H9 (cell line): ENCODE measurements around the gene ACSF3. TPM values are rescaled to one million over a fixed set of nuclear protein-coding genes. Genes with fewer than 3 reads are reported as not detected.

Experiments
- DNase-seq: peaks from one replicate; pipeline ENCODE4 v3.0.0-alpha.2; 2017
- H2AFZ ChIP-seq: one replicate; pipeline ENCODE4 v1.6.1; 2013; ENCODE audit warnings: mild to moderate bottlenecking, low read length, control low read depth, moderate library complexity
- H2AK5ac ChIP-seq: 2 replicates; pipeline ENCODE4 v1.6.1; 2013; ENCODE audit warnings: low read length, control low read depth, mixed read lengths; ENCODE audit not compliant: insufficient read length
- H2BK120ac ChIP-seq: one replicate; pipeline ENCODE4 v1.6.1; 2013; ENCODE audit warnings: low read depth, mild to moderate bottlenecking, low read length, control low read depth, inconsistent platforms; ENCODE audit not compliant: poor library complexity, severe bottlenecking
- H2BK12ac ChIP-seq: 2 replicates; pipeline ENCODE4 v1.6.1; 2013; ENCODE audit warnings: low read length, control low read depth, mixed read lengths, low read depth; ENCODE audit not compliant: insufficient read length
- H2BK15ac ChIP-seq: 2 replicates; pipeline ENCODE4 v1.6.1; 2013; ENCODE audit warnings: low read depth, low read length, control low read depth
- H2BK20ac ChIP-seq: one replicate; pipeline ENCODE4 v1.6.1; 2013; ENCODE audit warnings: low read depth, mild to moderate bottlenecking, low read length, control low read depth, inconsistent platforms; ENCODE audit not compliant: poor library complexity, severe bottlenecking
- H2BK5ac ChIP-seq: 2 replicates; pipeline ENCODE4 v1.6.1; 2013; ENCODE audit warnings: low read length, control low read depth, mixed read lengths; ENCODE audit not compliant: insufficient read length
- H3K14ac ChIP-seq: 2 replicates; pipeline ENCODE4 v1.6.1; 2013; ENCODE audit warnings: low read length, control low read depth; ENCODE audit not compliant: insufficient read depth
- H3K18ac ChIP-seq: 2 replicates; pipeline ENCODE4 v1.6.1; 2013; ENCODE audit warnings: low read depth, mild to moderate bottlenecking, mixed read lengths, low read length, control low read depth; ENCODE audit not compliant: insufficient read length
- H3K23ac ChIP-seq: 2 replicates; pipeline ENCODE4 v1.6.1; 2013; ENCODE audit warnings: low read length, control low read depth, mixed read lengths, low read depth; ENCODE audit not compliant: insufficient read length
- H3K23me2 ChIP-seq: 2 replicates; pipeline ENCODE4 v1.6.1; 2013; ENCODE audit warnings: low read depth, mild to moderate bottlenecking, mixed read lengths, low read length, control low read depth; ENCODE audit not compliant: insufficient read length, poor library complexity, severe bottlenecking
- H3K27ac ChIP-seq: 2 replicates; pipeline ENCODE4 v1.5.1; 2013; ENCODE audit warnings: low read length, control low read depth, mixed read lengths, low read depth; ENCODE audit not compliant: insufficient read length
- H3K27me3 ChIP-seq: 2 replicates; pipeline ENCODE4 v1.6.1; 2013; ENCODE audit warnings: low read length, control low read depth, inconsistent platforms; ENCODE audit not compliant: insufficient read depth
- H3K4ac ChIP-seq: 2 replicates; pipeline ENCODE4 v1.6.1; 2013; ENCODE audit warnings: low read depth, mild to moderate bottlenecking, control low read depth, inconsistent platforms, low read length, moderate library complexity
- H3K4me1 ChIP-seq: 2 replicates; pipeline ENCODE4 v1.6.1; 2013; ENCODE audit warnings: low read length, control low read depth, inconsistent platforms; ENCODE audit not compliant: insufficient read depth
- H3K4me2 ChIP-seq: 2 replicates; pipeline ENCODE4 v1.6.1; 2013; ENCODE audit warnings: low read length, control low read depth, mixed read lengths; ENCODE audit not compliant: insufficient read length, insufficient read depth
- H3K56ac ChIP-seq: 2 replicates; pipeline ENCODE4 v1.6.1; 2013; ENCODE audit warnings: low read depth, mild to moderate bottlenecking, mixed read lengths, low read length, control low read depth; ENCODE audit not compliant: insufficient read length
- H3K79me1 ChIP-seq: 2 replicates; pipeline ENCODE4 v1.6.1; 2013; ENCODE audit warnings: low read depth, mild to moderate bottlenecking, moderate library complexity, low read length, control low read depth, inconsistent platforms; ENCODE audit not compliant: insufficient read depth, poor library complexity, severe bottlenecking
- H3K79me2 ChIP-seq: 2 replicates; pipeline ENCODE4 v1.6.1; 2013; ENCODE audit warnings: low read length, control low read depth, inconsistent platforms; ENCODE audit not compliant: insufficient read depth
- H3K9ac ChIP-seq: 2 replicates; pipeline ENCODE4 v1.6.1; 2013; ENCODE audit warnings: low read length, control low read depth, mixed read lengths; ENCODE audit not compliant: insufficient read length; ENCODE audit errors: extremely low read depth
- H3K9me3 ChIP-seq: one replicate; pipeline ENCODE4 v1.6.1; 2013; ENCODE audit warnings: low read depth, low read length, inconsistent platforms; ENCODE audit not compliant: control insufficient read depth
- H3T11ph ChIP-seq: one replicate; pipeline ENCODE4 v1.6.1; 2013; ENCODE audit warnings: mild to moderate bottlenecking, low read length, control low read depth, inconsistent platforms
- H4K20me1 ChIP-seq: one replicate; pipeline ENCODE4 v1.6.1; 2013; ENCODE audit not compliant: control insufficient read depth, insufficient read length, insufficient read depth
- H4K5ac ChIP-seq: 2 replicates; pipeline ENCODE4 v1.6.1; 2013; ENCODE audit warnings: low read depth, mild to moderate bottlenecking, mixed read lengths, low read length, control low read depth; ENCODE audit not compliant: insufficient read length
- H4K8ac ChIP-seq: replicated peaks from 2 replicates; pipeline ENCODE4 v1.6.1; 2013; ENCODE audit warnings: low read length, control low read depth, mixed read lengths, low read depth; ENCODE audit not compliant: insufficient read length
- H4K91ac ChIP-seq: 2 replicates; pipeline ENCODE4 v1.6.1; 2013; ENCODE audit warnings: low read depth, mild to moderate bottlenecking, moderate library complexity, mixed read lengths, low read length, control low read depth; ENCODE audit not compliant: insufficient read length
- H3K27ac Mint-ChIP-seq, 3 experiments: 2 replicates in 2 of 3; 3 replicates in 1 of 3; pipeline ENCODE4 v1.8.0; 2020 to 2021; ENCODE audit warnings: mixed read lengths in 3 of 3, mild to moderate bottlenecking in 1 of 3, moderate library complexity in 1 of 3
- H3K27me3 Mint-ChIP-seq: 2 replicates; pipeline ENCODE4 v1.8.0; 2021; ENCODE audit warnings: low read depth, mild to moderate bottlenecking, moderate library complexity, mixed read lengths
- H3K36me3 Mint-ChIP-seq, 3 experiments: 2 replicates in 2 of 3; 3 replicates in 1 of 3; pipeline ENCODE4 v1.8.0; 2020 to 2021; ENCODE audit warnings: low read depth in 3 of 3, mixed read lengths in 3 of 3; ENCODE audit not compliant: insufficient read depth in 1 of 3
- H3K4me1 Mint-ChIP-seq, 2 experiments: 2 replicates each; pipeline ENCODE4 v1.8.0; 2020; ENCODE audit warnings: mixed read lengths in 2 of 2
- H3K4me3 Mint-ChIP-seq, 2 experiments: 2 replicates in 1 of 2; 3 replicates in 1 of 2; pipeline ENCODE4 v1.8.0; 2020 to 2021; ENCODE audit warnings: mild to moderate bottlenecking in 2 of 2, mixed read lengths in 2 of 2, moderate library complexity in 1 of 2
- H3K9me3 Mint-ChIP-seq, 2 experiments: 2 replicates in 1 of 2; 3 replicates in 1 of 2; pipeline ENCODE4 v1.8.0; 2020; ENCODE audit warnings: mild to moderate bottlenecking in 2 of 2, mixed read lengths in 2 of 2, moderate library complexity in 1 of 2
- WGBS: extraction: QIAGEN DNeasy Blood & Tissue Kit; methylation state at CpG from one replicate; pipeline ENCODE4 v1.1.7; 2013; ENCODE audit warnings: missing lambda C conversion rate, low lambda C conversion rate, mixed read lengths; ENCODE audit not compliant: insufficient read length; ENCODE audit errors: extremely low coverage; 5-methylcytosine and 5-hydroxymethylcytosine counted together
- total RNA-seq: library from RNA; stranded (reverse); gene quantifications from 2 replicates; pipeline ENCODE4 v1.2.1, GENCODE V29; 2021
- TF ChIP-seq, protein P1 (sequence below): fragments of 200-600 bp; sonication (generic); conservative IDR thresholded peaks from 3 replicates; pipeline ENCODE4 v1.8.0; 2021; ENCODE audit warnings: antibody characterized with exemption, mild to moderate bottlenecking

Gene ACSF3
- total RNA-seq, 1 experiment from 2014 or later = 31.3 TPM

DNA sequence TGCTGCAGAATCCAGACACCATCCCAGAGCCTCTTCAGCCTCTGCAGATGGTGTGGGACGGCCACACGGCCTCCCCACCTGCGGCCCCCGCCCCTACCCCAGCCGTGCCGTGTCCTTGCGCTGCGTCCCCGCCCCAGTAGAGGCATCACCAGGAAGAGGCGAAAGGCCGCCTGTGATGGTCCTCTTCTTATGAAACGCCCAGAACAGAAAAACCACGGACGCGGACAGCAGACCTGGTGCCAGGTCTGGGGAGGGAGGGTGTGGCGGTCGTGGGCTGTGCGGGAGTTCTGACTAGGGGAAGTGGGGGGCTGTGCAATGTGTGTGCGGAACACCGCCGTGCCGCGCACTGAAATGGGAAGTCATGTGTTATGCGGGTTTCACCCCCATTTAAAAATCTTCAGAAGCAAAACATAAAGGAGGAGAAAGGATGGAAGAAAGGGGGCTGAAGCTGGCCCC, 25.5 kb downstream of the ACSF3 start:
- no peaks in the 10 kb centered on the region; the same call in 1 of the 2 replicates for H3K4me1 ChIP-seq
- no peak overlapping the region for H2AFZ ChIP-seq
- no peak for DNase-seq
- no peak overlapping the region for H2BK12ac ChIP-seq
- H3K4ac ChIP-seq = no peak overlapping the region
- WGBS = no CpG with 5 or more reads among the region's 24 CpGs
- H3K79me1 ChIP-seq = no peaks in the 10 kb centered on the region
- H3K27me3 Mint-ChIP-seq = no peaks in the 10 kb centered on the region
- H4K5ac ChIP-seq = no peak overlapping the region
- H3K14ac ChIP-seq = no peak overlapping the region
- no peak overlapping the region for H3K56ac ChIP-seq
- H4K91ac ChIP-seq = no peak overlapping the region
- H3K79me2 ChIP-seq = no peaks in the 10 kb centered on the region
- H3T11ph ChIP-seq = no peak overlapping the region
- H3K9me3 Mint-ChIP-seq = no peaks in the 10 kb centered on the region
- H2AK5ac ChIP-seq = no peak overlapping the region
- TF ChIP-seq, protein P1, sequence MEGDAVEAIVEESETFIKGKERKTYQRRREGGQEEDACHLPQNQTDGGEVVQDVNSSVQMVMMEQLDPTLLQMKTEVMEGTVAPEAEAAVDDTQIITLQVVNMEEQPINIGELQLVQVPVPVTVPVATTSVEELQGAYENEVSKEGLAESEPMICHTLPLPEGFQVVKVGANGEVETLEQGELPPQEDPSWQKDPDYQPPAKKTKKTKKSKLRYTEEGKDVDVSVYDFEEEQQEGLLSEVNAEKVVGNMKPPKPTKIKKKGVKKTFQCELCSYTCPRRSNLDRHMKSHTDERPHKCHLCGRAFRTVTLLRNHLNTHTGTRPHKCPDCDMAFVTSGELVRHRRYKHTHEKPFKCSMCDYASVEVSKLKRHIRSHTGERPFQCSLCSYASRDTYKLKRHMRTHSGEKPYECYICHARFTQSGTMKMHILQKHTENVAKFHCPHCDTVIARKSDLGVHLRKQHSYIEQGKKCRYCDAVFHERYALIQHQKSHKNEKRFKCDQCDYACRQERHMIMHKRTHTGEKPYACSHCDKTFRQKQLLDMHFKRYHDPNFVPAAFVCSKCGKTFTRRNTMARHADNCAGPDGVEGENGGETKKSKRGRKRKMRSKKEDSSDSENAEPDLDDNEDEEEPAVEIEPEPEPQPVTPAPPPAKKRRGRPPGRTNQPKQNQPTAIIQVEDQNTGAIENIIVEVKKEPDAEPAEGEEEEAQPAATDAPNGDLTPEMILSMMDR = no peak
- no peak overlapping the region for H2BK5ac ChIP-seq
- H3K27ac ChIP-seq = no peak overlapping the region
- H3K18ac ChIP-seq = no peak overlapping the region
- H2BK15ac ChIP-seq = no peak overlapping the region
- no peak overlapping the region for H4K8ac ChIP-seq
- H3K36me3 Mint-ChIP-seq = peaks cover 21 to 71% (median 69%) of the 10 kb centered on the region in 3 experiments
- no peaks in the 10 kb centered on the region for H3K27me3 ChIP-seq
- no peak overlapping the region for H3K4me2 ChIP-seq
- H3K4me1 Mint-ChIP-seq = peaks cover 18 to 21% of the 10 kb centered on the region in 2 experiments
- no peak overlapping the region for H2BK120ac ChIP-seq
- no peak overlapping the region for H2BK20ac ChIP-seq
- H3K4me3 Mint-ChIP-seq = no peak overlapping the region
- H3K27ac Mint-ChIP-seq = no peak overlapping the region; a peak in 2 of 7 replicates
- H4K20me1 ChIP-seq = peaks cover under 1% of the 10 kb centered on the region
- H3K9me3 ChIP-seq = no peaks in the 10 kb centered on the region
- no peak overlapping the region for H3K23ac ChIP-seq
- no peaks in the 10 kb centered on the region for H3K23me2 ChIP-seq
- H3K9ac ChIP-seq = no peak overlapping the region
